Heart left ventricle (tissue), 13 donors: ENCODE results near the gene ARFIP1.

Experiments
- POLR2A ChIP-seq, 2 donors: fragments of 450-650 bp; IDR thresholded peaks; one replicate each; pipeline ENCODE4 v1.6.1; 2017; ENCODE audit warnings: antibody characterized with exemption in 2 of 2, mild to moderate bottlenecking in 2 of 2, moderate library complexity in 2 of 2
- TF ChIP-seq, protein P1 (sequence below), 12 donors: fragments of 200-600 bp; sonication (generic) in 4 of 12; IDR thresholded peaks; one replicate each; pipeline versions ENCODE4 v1.5.0 to v1.8.0; 2018 to 2022; ENCODE audit warnings: antibody characterized with exemption in 12 of 12, mild to moderate bottlenecking in 5 of 12
- donor health status: ischemic (EF 13 %, LVEDD 7.1; RV severe dilation, severe dysfunction).
- donor health status: DM: no; HTN: yes; CAD: no.
- donor health status: DM: no; HTN: no; CAD: no.
- donor health status: ischemic (EF 25% LVEDD 6.9; RV normal size, moderate dysfunction).
- donor health status: ischemic (EF 25% LVEDD 5.7; RV mildly dilated, moderate dysfunction).
- donor health status: ischemic (EF 35%, LVEDD 5.7; RV mildly dilated, moderate dysfunction).
- donor health status: nonischemic (EF 11% LVEDD 7.7; RV severe dilation, severe dysfunction).
- donor health status: DM: yes; HTN: yes; CAD: no.
- donor health status: PGD.
- donor health status: ischemic (EF 29% LVEDD 5.4; RV normal size, mild dysfunction).
- donor health status: nonischemic (EF 23%, LVEDD 6.1; RV moderate dilation, normal function).

DNA sequence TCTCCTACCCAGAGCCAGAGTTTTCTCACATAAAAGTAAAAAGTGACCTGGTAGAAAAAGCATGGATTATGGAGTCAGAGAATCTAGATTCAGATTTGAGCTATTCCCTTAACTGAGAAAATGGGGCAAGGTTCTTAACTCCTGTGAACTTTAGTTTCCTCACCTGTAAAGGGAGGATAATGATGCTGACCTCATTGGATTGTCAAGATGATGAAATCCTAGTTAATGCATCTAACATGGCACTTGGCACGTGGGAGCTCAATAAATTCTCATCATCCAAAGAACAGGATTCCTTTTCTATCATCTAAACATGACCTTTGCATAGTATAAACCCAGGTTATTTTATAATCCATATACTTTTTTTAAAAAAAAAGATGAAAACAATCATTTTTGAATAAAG lies 175.0 kb downstream of the ARFIP1 start:
- TF ChIP-seq, protein P1, sequence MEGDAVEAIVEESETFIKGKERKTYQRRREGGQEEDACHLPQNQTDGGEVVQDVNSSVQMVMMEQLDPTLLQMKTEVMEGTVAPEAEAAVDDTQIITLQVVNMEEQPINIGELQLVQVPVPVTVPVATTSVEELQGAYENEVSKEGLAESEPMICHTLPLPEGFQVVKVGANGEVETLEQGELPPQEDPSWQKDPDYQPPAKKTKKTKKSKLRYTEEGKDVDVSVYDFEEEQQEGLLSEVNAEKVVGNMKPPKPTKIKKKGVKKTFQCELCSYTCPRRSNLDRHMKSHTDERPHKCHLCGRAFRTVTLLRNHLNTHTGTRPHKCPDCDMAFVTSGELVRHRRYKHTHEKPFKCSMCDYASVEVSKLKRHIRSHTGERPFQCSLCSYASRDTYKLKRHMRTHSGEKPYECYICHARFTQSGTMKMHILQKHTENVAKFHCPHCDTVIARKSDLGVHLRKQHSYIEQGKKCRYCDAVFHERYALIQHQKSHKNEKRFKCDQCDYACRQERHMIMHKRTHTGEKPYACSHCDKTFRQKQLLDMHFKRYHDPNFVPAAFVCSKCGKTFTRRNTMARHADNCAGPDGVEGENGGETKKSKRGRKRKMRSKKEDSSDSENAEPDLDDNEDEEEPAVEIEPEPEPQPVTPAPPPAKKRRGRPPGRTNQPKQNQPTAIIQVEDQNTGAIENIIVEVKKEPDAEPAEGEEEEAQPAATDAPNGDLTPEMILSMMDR (IDR thresholded peaks at IDR 0.05): no peak
- no peak for TF ChIP-seq POLR2A (IDR thresholded peaks at IDR 0.05)
